HS-5 (cell line): ENCODE results near the gene ADAM20.
"Not testable (repeated sequence)": the region's sequence is repeated elsewhere in the genome, so short reads cannot be mapped to it uniquely, and the experiment has no call there.

Experiments
- DNase-seq: peaks from one replicate; pipeline ENCODE4 v3.0.0-alpha.2; 2012; ENCODE audit warnings: low read depth

Gene ADAM20

GRCh38 chr14:70534904-70535303 lies at the start of gene ADAM20:
TSS of gene ADAM20 (minus strand) at chr14:70535004. CDS start at chr14:70524757, 10,247 bp downstream.
- DNase-seq, result no peak

DNA sequence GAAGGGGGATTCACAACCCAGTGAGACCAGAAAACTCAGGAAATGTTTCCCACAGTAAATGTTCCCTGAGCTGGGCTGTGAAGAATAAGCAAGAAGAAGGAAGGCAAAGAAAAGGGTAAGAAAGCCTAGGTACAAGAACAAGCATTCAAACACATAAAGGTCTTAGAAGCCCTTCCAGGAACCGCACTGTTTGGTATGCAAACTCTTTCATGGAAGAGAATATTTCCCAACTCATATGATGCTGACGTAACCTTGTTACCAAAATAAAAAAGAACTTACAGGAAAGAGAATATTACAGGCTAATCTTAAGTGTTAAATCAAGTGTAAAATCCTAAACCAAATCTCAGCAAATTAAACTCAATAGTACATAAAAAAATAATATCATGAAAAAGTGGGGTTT lies 42.1 kb upstream of the ADAM20 start:
- no peak for DNase-seq

GRCh38 chr14:70573050-70573449 lies 38.2 kb upstream of the ADAM20 start:
- no peak for DNase-seq

DNA sequence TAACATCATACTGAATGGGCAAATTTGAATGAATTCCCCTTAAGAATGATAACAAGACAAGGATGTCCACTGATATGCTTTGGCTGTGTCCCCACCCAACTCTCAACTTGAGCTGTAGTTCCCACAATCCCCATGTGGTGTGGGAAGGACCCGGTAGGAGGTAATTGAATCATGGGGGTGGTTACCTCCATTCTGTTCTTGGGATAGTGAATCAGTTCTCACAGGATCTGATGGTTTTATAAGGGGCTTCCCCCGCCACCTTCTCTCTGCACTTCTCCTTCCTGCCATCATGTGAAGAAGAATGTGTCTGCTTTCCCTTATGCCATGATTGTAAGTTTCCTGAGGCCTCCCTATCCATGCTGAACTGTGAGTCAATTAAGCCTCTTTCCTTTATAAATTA lies 36.3 kb upstream of the ADAM20 start:
- DNase-seq, result no peak

GRCh38 chr14:70567791-70568190 lies 33.0 kb upstream of the ADAM20 start:
- no peak for DNase-seq

- no peak for DNase-seq
Observed at GRCh38 chr14:70563869-70564268, 29.1 kb upstream of the ADAM20 start.

DNA sequence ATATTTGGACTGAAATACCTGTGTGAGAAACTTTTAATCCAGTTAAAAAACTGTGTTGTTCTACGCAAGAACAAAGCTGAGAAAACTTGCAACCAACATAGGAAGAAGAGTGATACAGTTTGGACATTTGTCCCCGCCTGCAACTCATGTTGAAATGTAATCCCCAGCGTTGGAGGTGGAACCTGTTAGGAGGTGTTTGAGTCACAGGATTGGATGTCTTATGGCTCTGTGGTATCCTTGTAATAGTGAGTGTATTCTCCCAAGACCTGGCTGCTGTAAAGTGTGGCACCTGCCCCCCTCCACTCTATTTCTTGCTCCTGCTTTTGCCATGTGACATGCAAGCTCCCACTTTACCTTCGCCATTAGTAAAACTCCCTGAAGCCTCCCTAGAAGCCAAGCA lies 28.6 kb upstream of the ADAM20 start:
- DNase-seq, result no peak

GRCh38 chr14:70558356-70558755 lies 23.6 kb upstream of the ADAM20 start:
- DNase-seq, result no peak

DNA sequence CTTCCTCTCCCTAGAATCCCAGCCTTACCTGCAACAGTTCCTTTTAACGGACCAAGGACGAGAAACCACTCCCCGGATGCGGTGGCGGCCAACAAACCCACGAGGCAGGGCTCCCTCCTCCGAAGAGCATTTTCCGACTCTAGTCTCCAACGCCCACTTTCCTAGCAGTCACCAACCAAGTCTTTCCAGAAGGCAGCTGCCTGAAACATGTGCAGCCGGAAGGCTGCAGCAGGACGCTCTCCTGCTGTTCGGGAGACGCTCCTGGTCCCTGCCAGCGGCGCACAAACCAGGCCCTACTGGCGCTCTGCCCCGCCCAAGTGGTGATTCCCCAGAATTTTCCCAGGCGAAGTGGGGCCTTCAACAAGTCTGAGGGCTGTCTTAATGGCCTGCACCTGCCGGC lies 21.1 kb upstream of the ADAM20 start:
- no peak for DNase-seq

GRCh38 chr14:70538087-70538486 lies 3.3 kb upstream of the ADAM20 start:
- no peak for DNase-seq

- no peak for DNase-seq
Observed at GRCh38 chr14:70536830-70537229, 2.0 kb upstream of the ADAM20 start.

- DNase-seq, result no peak
Observed at GRCh38 chr14:70530417-70530816, 4.4 kb downstream of the ADAM20 start.

DNA sequence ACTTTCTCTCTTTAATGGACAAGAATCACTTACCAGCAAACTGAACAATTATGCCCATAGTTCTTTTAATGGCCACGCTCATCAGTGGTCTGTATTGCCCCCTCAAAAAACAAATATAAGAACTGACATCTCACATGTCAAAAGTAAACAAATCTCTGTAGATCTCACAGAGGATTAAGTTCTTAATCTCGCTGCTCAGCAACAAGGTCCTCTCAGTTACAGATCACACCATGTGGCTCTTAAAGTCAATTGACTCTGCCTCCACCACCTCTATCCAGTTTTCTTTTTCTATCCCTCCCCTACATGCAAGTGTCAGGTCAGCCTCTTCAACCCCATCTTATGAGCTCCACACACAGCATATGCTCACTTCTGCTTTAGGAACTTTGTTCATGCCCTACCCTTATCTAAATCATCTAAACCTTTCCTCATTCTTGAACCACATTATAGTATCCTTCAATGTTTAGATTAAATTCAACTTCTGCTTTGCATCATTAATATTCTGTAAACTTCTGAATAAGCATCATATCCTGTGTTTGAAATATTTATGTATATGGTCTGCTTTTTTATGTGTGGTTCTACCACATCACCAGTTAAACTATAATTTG lies 7.2 kb downstream of the ADAM20 start:
- DNase-seq, result no peak

- DNase-seq, result no peak
Observed at GRCh38 chr14:70525691-70526090, 9.1 kb downstream of the ADAM20 start.

GRCh38 chr14:70515811-70516210 lies 19.0 kb downstream of the ADAM20 start:
- DNase-seq, result peak; percentile 11

GRCh38 chr14:70514168-70515069 lies 20.4 kb downstream of the ADAM20 start:
- no peak for DNase-seq

GRCh38 chr14:70498191-70498590 lies 36.6 kb downstream of the ADAM20 start:
- DNase-seq, result no peak

DNA sequence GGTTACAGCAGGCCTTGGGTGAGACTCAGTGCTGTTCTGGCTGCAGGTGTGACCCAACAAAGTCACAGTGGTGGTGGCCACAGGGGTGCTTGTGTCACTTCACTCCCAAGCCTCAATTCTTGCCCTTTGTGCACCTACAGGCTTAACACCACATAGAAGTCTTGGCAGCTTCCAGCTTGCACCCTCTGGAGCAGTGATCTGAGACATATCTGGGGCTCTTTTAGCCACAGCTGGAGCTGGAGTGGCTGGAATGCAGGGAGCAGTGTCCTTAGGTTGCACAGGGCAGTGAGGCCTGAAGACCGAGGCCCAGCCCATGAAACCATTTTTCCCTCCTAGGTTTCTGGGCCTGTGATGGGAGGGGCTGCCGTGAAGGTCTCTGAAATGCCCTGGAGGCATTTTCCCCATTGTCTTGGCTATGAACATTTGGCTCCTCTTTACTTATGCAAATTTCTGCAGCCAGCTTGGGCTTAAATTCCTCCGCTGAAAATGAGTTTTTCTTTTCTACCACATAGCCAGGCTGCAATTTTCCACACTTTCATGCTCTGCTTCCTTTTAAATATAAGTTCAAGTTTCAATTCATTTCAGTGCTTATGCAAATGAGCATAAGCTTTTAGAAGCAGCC lies 45.1 kb downstream of the ADAM20 start:
- DNase-seq, result no peak

GRCh38 chr14:70477356-70478105 lies 57.3 kb downstream of the ADAM20 start:
- not testable (repeated sequence) for DNase-seq

GRCh38 chr14:70475459-70475858 lies 59.3 kb downstream of the ADAM20 start:
- not testable (repeated sequence) for DNase-seq

- DNase-seq, result no peak
Observed at GRCh38 chr14:70473825-70474224, 61.0 kb downstream of the ADAM20 start.
